ENCODE results near the gene GTF2H3.
A peak's percentile ranks its signal among the peaks of the same experiment; 100 is the strongest.
"Not testable (repeated sequence)": the region's sequence is repeated elsewhere in the genome, so short reads cannot be mapped to it uniquely, and the experiment has no call there.

Gene GTF2H3

DNA sequence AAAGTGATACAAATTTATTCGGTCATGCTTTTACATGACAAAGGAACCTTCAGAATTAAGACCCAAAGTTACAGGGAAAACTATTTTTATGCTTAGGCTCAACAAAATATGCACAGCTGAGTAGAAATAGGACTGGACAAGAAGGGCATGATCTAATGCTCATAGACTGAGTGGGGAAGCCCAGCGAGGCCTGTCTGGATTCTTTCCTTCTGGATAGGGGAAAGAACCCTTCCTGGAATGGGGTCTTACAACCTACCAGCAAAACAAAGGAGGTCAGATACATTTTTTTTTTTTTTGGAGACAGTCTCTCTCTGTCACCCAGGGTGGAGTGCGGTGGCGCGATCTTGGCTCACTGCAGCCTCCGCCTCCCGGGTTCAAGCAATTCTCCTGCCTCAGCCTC is 33.9 kb upstream of the GTF2H3 start:
- DNase-seq (ENCODE audit: low spot score) = no peak
- TF ChIP-seq, protein P1, sequence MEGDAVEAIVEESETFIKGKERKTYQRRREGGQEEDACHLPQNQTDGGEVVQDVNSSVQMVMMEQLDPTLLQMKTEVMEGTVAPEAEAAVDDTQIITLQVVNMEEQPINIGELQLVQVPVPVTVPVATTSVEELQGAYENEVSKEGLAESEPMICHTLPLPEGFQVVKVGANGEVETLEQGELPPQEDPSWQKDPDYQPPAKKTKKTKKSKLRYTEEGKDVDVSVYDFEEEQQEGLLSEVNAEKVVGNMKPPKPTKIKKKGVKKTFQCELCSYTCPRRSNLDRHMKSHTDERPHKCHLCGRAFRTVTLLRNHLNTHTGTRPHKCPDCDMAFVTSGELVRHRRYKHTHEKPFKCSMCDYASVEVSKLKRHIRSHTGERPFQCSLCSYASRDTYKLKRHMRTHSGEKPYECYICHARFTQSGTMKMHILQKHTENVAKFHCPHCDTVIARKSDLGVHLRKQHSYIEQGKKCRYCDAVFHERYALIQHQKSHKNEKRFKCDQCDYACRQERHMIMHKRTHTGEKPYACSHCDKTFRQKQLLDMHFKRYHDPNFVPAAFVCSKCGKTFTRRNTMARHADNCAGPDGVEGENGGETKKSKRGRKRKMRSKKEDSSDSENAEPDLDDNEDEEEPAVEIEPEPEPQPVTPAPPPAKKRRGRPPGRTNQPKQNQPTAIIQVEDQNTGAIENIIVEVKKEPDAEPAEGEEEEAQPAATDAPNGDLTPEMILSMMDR (conservative IDR thresholded peaks at IDR 0.05; ENCODE audit: low read depth) = no peak
- peak overlapping the region; percentile 85; the same call in 1 of the 2 replicates for H3K27ac ChIP-seq
- CTCF ChIA-PET = no interaction called here
- POLR2A ChIA-PET (ENCODE audit: low non-redundant PET) = interaction anchor here (0.7 kb wide), 1 partner anchor 8 kb away, joined by 3 read pairs; no protein-coding TSS in a partner anchor

DNA sequence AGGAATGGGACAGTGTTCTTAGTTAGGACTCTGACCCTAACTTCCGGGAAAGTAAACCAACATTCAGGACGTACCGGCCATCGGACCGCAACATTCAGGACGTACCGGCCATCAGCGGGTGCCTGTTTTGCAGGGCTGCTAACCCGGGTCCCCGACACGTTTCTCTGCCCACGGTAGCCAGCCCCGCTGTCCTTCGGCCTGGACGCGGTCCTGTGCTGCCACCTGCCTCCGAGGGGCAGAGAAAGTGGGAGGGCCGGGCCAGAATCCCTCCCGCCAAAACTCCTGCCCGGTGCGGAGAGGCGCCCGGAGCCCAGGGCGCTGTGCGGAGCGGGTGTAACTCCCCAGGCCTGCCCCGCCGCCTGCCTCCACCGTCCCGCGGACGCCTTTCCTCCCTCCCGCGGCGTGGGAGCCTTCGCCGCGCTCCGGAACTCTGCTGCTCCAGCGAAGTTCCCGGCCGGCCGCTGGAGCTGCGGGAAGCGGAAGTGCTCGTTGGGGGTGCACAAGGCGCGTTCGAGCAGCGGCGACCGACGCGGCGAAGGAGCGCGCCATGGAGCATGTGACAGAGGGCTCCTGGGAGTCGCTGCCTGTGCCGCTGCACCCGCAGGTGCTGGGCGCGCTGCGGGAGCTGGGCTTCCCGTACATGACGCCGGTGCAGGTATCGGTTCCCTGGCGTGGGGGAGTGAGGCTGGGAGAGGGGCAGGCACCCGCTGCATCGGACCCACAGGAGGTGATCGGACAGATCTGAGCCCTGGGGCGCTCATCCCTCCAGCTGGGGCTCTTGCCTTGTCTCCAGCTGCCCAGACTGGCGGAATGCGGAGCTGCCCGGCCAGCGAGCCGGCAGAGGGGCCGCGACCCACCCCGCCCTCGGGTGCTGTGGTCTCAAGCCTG is 31.8 kb upstream of the GTF2H3 start, which contains the start of gene DDX55:
DDX55 (plus strand) TSS at position 498 of the 888 bp plus-strand sequence; CDS start at position 548, 50 bp downstream.
- ChIA-PET POLR2A (ENCODE audit: low non-redundant PET) (interaction anchor here (0.7 kb wide), 1 partner anchor 19 kb away, joined by 5 read pairs; no protein-coding TSS in a partner anchor), CTCF (interaction anchor here (0.5 to 1.1 kb wide), 3 partner anchors 20 to 1207 kb away, joined by 3 to 5 read pairs (median 3); no protein-coding TSS in a partner anchor)
- peak within 1 kb of the TSS; percentile 85 for H3K27ac ChIP-seq
- TF ChIP-seq, protein P1 (conservative IDR thresholded peaks at IDR 0.05; ENCODE audit: low read depth) = peak; percentile 58
- peak; percentile 71 for DNase-seq (ENCODE audit: low spot score)

DNA sequence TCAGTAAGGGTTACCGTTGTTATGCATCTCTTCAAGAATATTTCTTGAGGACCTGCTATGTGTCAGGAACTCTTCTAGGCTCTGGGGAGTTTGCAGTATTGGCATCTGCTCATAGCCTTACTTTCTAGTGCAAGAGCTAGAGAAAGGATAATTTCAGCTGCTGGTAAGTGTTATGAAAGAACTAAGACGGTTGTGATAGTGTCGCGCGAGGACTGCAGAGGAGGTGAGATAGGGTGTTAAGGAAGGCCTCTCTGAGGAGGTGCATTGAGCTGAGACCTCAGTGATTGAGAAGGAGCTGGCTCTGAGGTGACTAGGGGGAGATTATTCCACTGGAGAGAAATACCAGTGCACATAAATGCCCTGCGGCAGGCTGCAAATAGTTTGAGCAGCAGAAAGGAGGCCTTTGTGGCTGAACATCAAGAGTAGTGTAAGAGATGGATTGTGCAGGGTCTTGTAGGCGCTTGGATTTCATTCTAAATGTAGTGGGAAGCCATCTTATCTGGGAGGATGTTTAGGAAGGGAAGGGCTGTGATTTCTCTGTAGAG is 30.9 kb upstream of the GTF2H3 start:
- TF ChIP-seq, protein P1 (conservative IDR thresholded peaks at IDR 0.05; ENCODE audit: low read depth) = no peak
- POLR2A ChIA-PET (ENCODE audit: low non-redundant PET) = interaction anchor here (0.6 to 0.7 kb wide), 2 partner anchors 10 to 20 kb away, joined by 4 to 5 read pairs; no protein-coding TSS in a partner anchor

DNA sequence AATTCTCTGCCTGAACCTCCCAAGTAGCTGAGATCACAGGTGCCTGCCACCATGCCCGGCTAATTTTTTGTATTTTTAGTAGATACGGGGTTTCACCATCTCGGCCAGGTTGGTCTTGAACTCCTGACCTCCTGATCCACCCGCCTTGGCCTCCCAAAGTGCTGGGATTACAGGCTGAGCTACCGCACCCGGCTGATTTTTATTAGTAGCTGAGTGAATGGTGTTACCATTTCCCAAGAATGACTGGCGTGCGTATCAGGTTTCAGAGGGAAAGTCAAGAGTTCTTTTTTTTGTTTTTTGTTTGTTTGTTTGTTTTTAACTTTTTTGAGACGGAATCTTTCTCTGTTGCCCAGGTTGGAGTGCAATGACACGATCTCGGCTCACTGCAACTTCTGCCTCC is 30.1 kb upstream of the GTF2H3 start:
- H3K27ac ChIP-seq = peak overlapping the region; percentile 18; the same call in 1 of the 2 replicates
- DNase-seq (ENCODE audit: low spot score); POLR2A ChIA-PET (ENCODE audit: low non-redundant PET); CTCF ChIA-PET: not testable (repeated sequence)

More for the DNA sequence above, 30.9 kb upstream of the GTF2H3 start:
- CTCF ChIA-PET = interaction anchor here (1.1 kb wide), 1 partner anchor 21 kb away, joined by 3 read pairs; no protein-coding TSS in a partner anchor
- H3K27ac ChIP-seq = peak overlapping the region; percentile 85
- DNase-seq (ENCODE audit: low spot score) = no peak

DNA sequence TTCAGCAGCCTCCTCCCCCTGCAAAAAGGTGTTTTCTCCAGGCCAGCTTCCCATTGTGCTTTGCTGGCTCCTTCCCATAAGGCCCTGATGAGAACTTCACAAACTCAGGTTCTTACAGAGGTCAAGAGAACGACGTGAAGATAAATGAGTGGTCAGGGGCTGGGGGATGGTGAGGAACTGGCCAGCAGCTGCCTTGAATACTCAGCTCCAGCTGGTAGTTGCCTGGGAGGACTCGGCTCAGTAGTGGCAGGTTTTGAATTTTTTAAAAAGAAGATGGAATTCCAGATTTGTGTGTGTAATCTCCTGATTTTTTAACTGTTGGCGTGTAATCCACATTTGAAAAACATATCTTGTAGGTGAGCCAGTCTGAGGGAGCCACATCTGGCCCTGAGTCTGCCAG is 25.9 kb upstream of the GTF2H3 start:
- CTCF ChIA-PET = no interaction called here
- TF ChIP-seq, protein P1 (conservative IDR thresholded peaks at IDR 0.05; ENCODE audit: low read depth) = no peak
- no peak overlapping the region for H3K27ac ChIP-seq
- no peak for DNase-seq (ENCODE audit: low spot score)
- POLR2A ChIA-PET (ENCODE audit: low non-redundant PET) = no interaction called here

DNA sequence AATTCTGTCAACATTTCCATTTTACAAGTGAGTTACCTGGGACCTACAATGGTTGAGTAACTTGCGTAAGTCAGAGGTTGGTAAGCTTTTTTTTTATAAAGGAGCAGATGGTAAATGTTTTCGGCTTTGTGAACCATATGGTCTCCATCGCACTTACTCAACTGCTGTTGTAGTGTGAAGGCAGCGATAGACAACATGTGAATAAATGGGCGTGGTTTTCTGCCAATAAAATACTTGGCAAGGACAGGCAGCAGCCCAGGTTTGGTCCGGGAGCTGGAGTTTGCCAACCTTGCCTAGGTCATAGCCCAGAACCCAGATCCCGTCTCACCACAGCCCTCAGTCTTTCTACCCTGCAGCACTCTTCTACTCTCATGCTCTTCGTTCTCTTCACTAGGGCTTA is 25.4 kb upstream of the GTF2H3 start:
- H3K27ac ChIP-seq = no peak overlapping the region
- CTCF ChIA-PET = no interaction called here
- POLR2A ChIA-PET (ENCODE audit: low non-redundant PET) = no interaction called here
- TF ChIP-seq, protein P1 (conservative IDR thresholded peaks at IDR 0.05; ENCODE audit: low read depth) = no peak
- no peak for DNase-seq (ENCODE audit: low spot score)
